NCI-H2081 treated with DMSO at 0.1 percent for 48 hours (cell line): ENCODE measurements around the gene ENDOU.

Experiments used
- DNase-seq: peaks from one replicate; lab custom pipeline; 2025; lab: John Stamatoyannopoulos, UW

ENDOU gene, protein sequence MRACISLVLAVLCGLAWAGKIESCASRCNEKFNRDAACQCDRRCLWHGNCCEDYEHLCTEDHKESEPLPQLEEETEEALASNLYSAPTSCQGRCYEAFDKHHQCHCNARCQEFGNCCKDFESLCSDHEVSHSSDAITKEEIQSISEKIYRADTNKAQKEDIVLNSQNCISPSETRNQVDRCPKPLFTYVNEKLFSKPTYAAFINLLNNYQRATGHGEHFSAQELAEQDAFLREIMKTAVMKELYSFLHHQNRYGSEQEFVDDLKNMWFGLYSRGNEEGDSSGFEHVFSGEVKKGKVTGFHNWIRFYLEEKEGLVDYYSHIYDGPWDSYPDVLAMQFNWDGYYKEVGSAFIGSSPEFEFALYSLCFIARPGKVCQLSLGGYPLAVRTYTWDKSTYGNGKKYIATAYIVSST

DNA sequence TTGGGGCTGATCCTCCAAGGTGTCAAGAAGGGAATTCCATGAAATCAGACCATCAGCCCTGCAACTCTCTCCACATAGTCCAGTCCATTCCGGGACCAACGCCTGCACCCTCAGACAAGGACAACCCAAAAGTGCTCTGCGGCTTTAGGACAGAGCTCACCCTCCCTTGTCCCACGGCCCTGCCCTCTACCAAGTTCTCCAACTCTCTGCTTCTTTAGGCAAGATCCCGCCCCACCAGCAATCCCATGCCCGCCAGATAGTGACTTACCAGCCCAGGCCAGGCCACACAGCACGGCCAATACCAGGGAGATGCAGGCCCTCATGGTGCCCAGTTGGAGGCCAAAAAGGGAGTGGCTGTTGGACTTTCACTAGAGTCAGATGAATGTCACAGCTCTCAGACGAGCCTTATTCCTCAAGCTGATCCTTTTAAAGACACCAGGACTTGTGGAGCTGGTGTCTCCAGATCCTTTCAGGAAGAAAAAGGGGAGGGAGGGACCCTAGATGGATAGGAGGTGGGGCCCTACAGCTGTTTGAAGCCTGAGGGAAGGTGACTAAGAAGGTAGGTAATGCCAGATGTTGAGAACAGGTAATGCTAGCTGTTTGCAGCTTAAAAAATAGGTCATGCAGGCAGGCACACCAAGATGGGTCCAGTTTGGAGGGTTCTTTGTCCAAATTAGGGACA is at the start of gene ENDOU:
Gene ENDOU (minus strand): TSS at position 400 of the 682 bp plus-strand sequence. CDS start 77 bp downstream, at position 323.
- no peak for DNase-seq

DNA sequence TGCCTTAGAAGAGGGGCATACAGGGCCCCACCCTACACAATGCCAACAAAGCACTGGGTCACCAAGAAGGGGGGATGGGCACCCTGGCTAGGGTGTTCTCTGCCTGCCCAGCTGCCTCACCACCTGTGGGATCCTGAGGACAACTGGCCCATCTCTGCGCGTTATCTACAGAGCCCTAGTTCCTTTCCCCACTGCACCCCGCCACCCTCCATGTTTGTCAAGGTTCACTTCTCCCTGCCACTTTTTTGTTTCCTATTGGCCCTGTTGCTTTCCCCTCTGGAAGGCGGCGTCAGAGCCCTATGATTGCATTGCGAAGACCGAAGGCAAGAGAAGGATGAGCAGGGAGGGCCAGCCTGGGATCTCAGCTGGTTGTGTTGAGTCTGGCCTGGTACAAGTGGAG is 49.4 kb upstream of the ENDOU start:
- DNase-seq = no peak

DNA sequence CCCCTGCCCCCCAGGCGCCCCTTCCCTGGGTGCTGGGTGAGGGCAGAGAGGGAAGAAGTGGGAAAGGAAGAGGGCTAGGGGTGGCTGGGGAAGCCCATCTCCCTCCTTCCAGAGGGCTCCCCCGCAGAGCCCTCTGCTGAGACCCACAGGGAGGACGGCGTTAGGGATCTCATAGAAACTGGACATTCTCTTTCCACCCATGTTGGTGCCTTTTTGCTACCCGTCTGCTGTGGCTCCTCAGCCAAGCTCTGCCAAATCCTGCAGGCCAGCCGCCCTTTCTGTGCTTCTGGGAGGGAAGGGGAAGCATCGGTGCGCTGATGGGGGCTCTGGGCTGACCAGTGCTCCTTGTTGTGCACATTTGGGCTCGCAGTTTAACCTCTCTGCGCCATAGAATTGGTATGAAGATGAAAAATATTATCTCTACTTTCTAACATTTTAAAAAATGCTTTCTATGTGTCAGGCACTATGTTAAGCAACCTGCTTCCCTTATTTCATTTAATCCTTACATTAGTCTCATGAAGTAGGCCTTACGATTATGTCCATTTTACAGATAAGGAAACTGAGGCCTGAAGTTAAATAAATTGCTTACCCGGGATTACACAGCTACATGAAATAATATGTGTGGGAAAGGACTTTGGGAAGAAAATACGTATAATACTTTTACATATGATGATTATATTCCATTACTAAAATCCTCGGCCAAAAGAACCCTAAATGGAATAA is 48.7 kb upstream of the ENDOU start:
- no peak for DNase-seq

DNA sequence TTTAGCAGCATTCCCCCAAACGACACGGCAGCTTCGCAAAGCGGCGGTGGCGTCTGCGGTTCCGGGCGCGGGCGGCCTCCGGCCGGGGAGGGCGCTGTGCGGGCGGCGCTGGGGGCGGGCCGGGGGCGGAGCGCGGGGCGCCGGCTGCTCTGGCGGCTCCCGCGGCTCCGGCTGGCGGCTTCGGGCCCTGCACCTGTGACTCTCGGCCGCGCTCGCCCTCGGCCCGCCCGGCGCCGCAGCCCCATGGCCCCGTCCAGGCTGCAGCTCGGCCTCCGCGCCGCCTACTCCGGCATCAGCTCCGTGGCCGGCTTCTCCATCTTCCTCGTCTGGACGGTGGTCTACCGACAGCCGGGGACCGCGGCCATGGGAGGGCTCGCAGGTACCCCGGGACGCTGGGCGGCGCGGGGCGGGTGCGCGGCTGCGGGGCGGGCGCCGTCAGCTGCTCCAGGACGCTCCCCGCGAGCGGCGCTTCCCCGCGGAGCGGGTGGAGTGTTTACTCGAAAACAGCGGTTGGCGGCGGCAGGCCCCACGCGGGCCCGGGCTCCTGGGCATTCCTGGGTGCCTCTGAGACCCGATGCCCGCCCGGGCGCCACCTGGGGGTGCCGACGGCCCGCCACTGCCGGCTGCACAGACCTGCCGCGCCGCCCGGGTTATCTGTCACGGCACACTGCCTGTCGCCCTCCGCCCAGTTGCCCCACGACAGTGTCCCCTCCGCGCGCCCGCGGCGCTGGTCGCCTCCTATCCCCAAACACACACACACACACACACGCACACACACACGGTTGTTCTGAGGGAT is 48.0 kb upstream of the ENDOU start, which contains the start of gene SLC48A1:
Gene SLC48A1 (plus strand): TSS at position 177 of the 796 bp plus-strand sequence. CDS start 67 bp downstream, at position 244.
- no peak for DNase-seq

DNA sequence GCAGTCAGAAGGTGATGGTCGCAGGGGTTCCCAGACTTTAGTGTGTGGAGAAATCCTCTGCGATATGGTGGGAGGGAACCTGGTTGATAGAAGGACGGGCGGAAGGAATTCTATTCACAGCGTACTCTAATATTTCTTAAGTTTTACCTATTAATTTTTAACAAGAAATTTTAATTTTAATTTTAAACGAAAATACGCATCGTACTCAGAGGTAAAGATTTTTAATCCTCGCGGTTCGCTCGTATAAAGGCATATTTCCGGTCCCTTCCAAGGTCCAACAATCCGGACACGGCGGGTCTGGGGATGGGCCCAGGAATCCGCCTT is 47.4 kb upstream of the ENDOU start:
- DNase-seq = no peak

DNA sequence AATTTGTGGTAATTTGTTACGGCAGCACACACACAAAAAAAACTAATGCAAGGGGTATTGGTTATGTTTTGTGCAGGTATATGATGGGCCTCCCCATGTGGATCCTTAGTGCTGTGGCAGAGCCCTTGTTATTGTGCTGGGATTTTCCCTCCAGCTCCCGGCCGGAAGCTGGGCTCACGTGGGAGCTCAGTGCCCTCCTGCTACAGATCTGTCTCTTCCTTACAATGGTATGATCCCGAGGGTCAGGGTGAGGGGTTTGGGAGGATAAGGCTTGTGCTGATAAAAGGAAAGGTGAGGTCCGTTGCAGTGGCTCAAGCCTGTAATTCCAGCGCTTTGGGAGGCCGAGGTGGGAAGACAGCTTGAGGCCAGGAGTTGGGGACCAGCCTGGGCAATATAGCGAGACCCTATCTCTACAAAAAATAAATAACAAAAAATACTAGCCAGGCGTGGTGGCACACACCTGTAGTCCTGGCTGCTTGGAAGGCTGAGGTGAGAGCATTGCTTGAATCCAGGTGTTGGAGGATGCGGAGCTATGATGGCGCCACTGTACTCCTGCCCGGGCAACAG is 46.9 kb upstream of the ENDOU start:
- no peak for DNase-seq

DNA sequence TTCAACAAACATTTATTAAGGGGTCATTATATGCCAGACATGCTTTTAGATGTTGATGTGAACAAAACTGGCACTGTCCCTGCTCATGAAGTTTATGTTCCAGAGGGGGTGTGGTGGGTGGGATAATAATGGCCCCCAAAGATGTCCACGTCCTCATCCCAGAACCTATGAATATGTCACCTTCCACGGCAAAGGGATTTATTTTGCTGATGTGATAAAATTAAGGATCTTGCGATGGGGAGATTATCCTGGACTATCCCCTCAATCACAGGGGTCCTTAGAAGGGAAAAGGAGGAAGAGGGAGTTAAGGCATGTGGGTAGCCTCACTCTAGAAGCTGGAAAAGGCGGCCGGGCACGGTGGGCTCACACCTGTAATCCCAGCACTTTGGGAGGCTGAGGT is 46.0 kb upstream of the ENDOU start:
- DNase-seq = no peak

DNA sequence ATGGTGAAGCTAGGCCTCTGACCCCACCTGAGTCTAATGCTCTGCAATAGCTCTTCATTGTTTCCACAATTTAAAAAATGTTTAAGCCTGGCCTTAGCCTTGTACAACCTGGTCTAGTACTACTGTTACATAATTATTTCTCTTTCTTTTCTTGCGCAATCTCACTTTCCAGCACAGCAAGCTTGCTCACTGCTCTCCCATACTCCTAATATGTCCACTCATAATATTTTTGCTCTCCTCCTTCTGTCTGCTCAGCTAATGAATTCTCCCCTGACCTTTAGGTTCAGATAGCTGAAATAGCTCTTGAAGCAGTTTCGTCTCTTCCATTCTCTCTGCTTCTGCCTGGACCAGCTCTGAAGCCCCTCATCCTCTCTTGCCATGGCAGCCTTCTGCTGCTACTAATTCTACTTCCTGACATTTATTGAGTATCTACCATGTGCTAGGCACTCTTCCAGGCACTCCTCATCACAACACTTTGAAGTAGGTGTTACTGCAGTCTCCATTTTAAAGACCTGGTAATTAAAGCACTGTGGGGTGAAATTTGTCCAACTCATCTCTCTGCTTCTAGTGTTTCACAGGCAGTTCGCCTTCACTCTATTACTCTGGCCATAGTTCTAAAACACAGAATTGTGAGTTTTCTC is 44.9 kb upstream of the ENDOU start:
- no peak for DNase-seq

DNA sequence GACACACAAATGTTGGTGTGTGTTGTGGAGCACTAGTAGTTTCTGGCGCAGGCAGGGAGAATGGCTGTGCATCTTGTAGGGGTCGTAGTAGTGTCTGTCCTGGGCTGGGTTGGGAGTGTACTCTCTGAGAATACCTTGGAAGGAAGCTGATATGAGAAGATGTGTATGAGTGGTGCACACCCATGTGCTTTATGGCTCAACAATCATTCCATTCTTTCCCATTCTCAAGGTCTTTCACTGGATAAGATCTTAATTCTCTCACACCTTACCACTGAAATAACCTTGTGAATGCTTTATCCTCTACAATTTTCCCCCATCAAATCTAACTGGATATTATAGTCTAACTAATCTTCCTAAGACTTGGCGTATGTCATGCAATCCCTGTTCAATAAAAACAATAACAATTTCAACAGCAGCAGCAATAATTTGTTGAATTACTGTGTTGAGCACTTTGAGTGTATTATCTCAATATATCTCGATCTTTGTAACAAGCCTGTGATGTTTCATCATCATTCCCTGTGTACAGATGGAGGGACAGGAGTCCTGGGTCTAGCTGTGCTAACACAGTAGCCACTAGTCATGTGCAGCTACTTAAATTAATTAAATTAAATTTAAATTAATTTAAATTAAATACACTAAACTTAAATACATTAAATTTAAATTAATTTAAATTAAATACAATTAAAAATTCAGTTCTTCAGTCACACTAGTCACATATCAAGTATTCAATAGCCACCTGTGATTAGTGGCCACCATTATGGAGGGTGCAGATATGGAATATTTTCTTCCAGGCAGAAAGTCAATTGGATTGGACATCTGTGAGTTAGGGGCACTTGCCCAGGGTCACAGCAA is 44.2 kb upstream of the ENDOU start:
- no peak for DNase-seq

DNA sequence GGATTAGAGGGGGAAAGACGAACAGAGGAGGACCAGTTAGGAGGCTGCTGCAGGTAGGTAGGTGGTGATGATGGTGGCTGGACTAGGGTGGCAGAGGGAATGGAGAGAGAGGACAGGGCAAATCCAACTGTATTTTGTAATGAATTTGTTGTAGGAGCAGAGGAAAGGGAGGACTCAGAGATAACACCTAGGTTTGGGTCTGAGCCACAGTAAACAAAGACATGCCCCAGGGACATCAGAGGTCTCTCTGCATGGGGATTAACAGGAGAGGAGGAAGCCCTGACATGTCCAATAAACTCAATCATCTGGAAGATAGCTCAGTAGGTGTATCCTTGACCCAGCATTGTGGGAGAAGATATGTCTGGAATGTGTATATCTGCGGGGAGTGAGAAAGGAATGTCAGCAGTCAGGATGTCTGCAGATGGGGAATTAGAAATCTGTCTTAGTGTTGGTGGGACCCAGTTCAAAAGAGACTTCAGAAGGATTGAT is 43.1 kb upstream of the ENDOU start:
- no peak for DNase-seq

DNA sequence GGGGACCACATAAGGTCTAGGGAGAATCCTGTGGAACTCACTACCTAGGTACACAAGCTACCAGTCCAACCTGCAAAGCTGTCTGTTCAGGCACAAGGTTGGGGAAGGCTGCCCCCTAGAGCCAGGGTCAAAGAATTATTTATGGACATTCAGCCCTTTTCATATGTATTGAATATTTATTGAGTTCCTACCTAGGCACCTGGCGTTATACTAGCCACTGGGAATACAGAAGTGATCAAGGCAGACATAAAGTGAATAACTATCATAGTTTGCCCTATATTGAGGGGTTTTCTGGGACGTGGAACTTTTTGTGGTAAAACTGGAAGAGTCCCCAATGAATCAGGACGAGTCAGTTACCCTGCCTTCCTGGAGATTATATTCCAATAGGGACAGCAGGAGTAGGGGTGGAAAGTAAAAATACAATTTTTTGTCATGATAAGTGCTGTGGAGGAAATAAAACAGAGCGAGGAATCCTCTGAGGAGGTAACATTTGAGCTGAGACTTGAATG is 42.0 kb upstream of the ENDOU start:
- DNase-seq = no peak

DNA sequence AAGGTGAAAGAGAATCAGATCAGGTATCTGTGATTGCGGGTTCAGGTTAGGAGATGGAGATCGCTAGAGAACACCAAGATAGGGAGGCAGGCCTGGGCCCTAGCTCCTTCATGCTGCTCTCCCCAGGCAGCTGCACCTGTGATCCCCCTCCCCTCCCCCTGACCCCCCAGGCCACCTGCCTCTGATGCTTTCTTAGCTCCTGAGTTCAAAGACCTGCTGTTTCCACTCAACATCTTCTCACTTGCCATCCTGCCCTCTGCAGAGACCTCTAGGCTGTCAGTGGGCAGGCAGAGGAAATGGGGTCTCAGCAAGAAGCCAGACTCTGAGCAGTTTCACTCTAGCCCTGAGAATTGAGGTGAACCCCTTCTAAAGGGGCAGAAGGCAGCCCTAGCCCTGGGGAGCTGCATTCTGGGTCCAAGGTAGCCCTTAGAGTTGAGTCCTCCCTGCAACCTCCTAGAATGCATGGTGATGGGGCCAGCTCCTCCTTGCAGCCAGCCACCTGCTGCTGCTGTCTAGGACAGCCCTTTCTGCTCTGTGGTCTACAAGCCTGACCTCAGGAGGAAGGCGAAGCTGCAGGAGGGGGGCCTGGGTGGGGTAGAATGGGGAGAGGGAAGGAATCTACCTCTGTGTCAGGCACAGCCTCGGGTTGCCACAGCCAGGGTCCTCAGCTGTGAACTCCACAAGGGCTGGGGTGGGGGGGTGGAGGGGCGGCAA is 41.4 kb upstream of the ENDOU start:
- DNase-seq = no peak

DNA sequence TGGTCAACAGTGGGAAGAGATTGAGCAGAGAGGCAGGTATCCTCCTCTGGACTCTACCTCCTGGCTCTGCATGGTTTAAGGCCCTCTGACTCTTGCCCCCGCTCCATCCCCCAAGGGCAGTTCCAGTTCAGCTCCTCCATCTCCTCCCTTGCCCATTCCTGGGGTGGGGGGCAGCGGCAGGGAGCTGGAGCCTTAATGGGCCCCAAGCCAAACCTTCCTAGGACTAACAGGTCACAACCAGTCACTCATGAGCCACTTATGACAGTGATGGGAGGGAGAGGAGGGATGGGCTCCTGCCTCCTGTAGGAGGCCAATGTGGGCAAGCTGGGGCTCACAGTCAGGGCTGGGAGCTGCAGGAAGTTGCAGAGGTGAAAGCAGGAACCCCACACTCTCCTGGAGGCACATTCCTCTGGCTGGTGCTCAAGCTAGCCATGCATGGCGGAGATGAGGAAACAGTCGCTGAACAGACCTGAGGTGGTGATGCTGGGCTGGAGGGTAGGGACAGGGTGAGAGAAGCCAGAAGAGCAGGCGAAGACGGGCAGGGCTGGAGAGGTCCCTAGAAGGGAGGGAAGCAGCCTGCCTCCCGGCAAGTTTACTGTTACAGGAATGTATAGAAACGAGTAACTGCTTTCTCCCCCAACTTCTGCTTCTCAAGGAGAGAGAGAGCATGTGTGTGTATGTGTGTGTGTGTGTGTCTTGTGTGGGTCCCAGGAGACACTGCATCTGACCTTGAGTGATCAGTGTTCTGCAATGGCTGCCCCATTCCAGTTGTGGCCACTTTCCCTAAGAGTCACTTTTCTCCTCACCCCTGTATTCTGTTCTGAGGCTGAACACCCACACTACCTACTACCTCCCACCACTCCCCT is 38.4 kb upstream of the ENDOU start:
- DNase-seq = no peak

DNA sequence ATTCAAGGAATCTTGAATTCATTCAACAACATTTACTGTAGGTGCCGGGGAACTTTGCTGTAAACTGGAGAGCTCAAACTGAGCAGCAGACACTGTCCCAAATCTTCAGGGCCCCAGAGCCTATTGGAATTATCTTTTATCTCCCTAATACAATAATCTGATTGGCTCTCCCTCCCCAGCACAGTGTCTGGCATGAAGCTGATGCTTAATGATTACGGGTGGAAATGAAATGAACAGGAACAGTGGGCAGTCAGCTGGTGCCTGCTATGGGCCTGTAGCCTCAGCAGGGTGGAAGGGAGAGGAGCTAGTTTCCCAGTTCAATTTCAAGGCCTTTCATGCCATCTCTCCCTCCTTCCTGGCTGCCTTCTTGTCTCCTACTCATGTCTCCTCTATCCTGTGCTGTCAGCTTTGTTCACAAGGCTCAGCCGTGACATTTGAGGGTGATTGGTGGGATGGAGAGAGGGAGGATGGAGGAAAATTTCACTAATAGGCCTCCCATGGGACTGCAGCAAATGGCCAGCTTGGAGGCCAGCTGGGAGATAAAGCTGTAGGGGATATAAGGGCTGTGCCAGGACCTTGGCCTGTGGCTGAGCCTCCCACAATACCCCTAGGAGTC is 37.7 kb upstream of the ENDOU start:
- no peak for DNase-seq

DNA sequence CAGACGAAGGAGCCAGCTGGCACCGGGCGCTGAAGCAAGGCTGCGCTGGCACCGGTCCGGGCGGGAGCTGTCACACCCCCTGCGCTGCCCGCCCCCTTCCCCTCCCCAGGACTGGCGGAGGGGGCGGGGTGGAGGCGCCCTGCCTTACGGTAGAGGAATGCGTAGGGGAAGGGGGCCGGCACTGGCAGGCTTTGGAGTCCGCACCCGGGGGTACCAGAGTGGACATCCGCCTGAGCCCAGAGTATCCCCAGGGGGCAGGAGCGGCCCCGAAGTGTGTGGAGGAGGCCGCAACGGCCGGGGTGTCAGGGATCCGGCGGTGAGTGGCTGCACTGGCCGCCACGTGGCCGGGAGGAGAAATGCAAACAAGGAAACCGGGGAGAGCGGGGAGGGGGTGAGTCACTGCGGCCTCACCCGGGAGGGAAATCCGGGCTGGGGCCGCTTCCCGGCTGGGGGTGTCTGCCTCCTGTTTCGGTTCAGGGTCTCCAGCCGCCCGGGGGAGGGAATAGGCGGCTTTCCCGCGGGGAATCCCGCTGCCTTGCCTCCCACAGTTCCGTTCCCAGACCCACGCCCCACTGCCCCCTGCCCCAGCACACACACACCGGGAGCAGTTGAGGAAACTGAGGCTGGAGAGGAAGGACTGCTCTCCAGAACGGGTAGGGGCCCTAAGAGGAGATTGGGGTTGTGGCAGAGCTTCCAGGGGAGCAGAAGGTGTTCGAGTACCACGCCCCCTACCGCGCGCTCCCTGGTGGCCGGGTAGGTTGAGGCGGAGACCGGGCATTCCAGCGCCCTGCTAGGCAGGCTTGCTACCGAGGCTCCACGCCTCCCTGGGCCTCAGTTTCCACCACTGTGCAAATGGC is 33.8 kb upstream of the ENDOU start, which contains the start of gene RAPGEF3:
Gene RAPGEF3 (minus strand): TSS at position 47 of the 857 bp plus-strand sequence. CDS start 324 bp downstream, outside the sequence.
- no peak for DNase-seq

DNA sequence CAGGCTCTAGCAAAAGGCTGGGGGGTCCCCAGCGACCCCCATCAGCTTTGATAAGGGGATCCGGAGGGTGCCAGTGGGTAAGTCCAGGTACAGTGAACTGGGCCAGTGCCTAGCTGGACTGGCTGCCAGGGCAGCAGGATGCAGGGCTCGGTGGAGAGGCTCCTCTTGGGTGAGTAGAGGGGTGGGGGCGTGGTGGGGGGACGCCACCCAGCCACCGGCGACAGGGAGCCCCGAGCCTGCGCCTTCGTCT is 33.2 kb upstream of the ENDOU start:
- no peak for DNase-seq
